Fibroblast of lung (primary cell): ENCODE data around the gene MRPL39.

ENCODE experiments used
- CTCF ChIP-seq, 2 donors: IDR thresholded peaks in 1 of 2; conservative IDR thresholded peaks in 1 of 2; 1 replicate in 1 of 2; 2 replicates in 1 of 2; pipeline ENCODE4 v1.5.1; 2011 to 2012; ENCODE audit warnings: low read length in 2 of 2, control low read depth in 1 of 2, inconsistent platforms in 1 of 2, low read depth in 1 of 2, mild to moderate bottlenecking in 1 of 2
- EZH2 ChIP-seq: IDR thresholded peaks from 2 replicates; pipeline ENCODE4 v1.5.1; 2012; ENCODE audit warnings: low read length, control low read depth, mild to moderate bottlenecking; ENCODE audit errors: missing control alignments

DNA sequence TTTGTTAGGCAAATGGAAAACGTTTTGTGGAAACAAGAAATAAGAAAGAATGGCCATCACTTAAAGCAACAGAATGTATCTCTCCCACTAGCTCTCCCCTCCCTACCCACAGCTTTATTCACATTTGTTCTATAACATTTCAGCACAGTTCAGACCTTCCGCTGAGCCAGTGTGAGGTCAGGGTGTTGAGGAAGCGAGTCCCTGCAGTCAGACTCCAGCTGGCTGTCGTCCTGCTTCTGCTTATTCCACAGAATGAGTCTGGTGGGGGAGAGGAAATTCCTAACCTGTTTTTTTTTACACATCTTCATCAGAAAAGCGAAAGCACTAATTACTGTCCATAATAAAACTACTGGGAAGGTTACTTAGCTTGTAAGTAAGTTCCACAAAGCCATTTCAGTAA lies 39.0 kb downstream of the MRPL39 start:
- TF ChIP-seq CTCF (conservative IDR thresholded peaks at IDR 0.05 in 1 of 2, IDR thresholded peaks at IDR 0.05 in 1 of 2; ENCODE audit: low read depth in 1 of 2, low read length in 2 of 2) (no peak), EZH2 (no peak)
